ENCODE data around the gene ZNF831. TPM values are rescaled to one million over a fixed set of nuclear protein-coding genes. Genes with fewer than 3 reads are reported as not detected.

ZNF831 gene
- total RNA-seq, 1 experiment from 2014 or later = not detected

DNA sequence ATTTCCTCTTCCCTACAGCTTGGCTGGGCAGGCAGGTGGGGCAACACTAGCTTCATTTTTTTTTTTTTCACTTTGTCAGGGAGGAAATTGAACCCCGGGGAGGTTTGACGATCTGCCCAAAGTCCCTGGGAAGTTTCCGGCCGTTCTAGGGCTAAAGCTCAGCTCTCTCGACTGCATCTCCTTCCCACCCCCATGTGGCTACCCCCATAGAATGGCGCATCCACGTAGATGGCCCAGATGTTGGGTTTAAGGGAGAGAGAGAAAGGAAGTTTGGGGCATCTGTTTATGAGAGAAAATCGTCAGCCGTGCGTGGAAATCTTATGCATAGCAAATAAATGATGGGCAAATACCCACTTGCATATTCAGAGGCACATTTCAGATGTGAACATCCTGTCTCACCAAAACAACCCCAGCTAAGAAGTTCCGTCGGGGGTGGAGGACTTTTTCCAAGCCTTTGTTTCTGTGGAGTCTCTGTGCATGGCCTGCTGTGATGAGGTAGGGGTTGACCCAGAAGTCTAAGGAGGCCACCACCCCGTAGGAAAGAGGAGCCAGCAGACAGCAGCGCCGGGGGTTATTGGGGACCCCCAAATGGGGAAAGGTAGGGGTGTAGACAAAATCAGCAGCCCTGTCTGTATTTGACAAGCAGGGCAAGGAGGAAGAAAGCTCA lies 40.5 kb upstream of the ZNF831 start:
- no peak overlapping the region for H3K27ac ChIP-seq (ENCODE audit: low read length)
- H3K9me3 ChIP-seq (ENCODE audit: low read length) = no peaks in the 10 kb centered on the region
- DNase-seq = no peak
- no peaks in the 10 kb centered on the region for H3K36me3 ChIP-seq (ENCODE audit: insufficient read depth, low read length)
- no peaks in the 10 kb centered on the region for H3K79me2 ChIP-seq (ENCODE audit: low read length)
- no peaks in the 10 kb centered on the region for H4K20me1 ChIP-seq (ENCODE audit: insufficient read depth, low read depth, low read length)
- H3K4me1 ChIP-seq (ENCODE audit: low read length) = peaks cover 8% of the 10 kb centered on the region
- H3K4me3 ChIP-seq (ENCODE audit: low read length) = no peak overlapping the region
- no peaks in the 10 kb centered on the region; the same call in 1 of the 2 replicates for H3K27me3 ChIP-seq (ENCODE audit: low read length)
- H3K9me2 ChIP-seq (replicated peaks; ENCODE audit: insufficient read depth, low read length) = no peaks in the 10 kb centered on the region
- H3K9ac ChIP-seq (ENCODE audit: low read length) = no peak overlapping the region
- no peak overlapping the region for H3K4me2 ChIP-seq (ENCODE audit: low read depth, low read length, poor library complexity, severe bottlenecking)
- no peak overlapping the region for H2AFZ ChIP-seq (ENCODE audit: low read length)

DNA sequence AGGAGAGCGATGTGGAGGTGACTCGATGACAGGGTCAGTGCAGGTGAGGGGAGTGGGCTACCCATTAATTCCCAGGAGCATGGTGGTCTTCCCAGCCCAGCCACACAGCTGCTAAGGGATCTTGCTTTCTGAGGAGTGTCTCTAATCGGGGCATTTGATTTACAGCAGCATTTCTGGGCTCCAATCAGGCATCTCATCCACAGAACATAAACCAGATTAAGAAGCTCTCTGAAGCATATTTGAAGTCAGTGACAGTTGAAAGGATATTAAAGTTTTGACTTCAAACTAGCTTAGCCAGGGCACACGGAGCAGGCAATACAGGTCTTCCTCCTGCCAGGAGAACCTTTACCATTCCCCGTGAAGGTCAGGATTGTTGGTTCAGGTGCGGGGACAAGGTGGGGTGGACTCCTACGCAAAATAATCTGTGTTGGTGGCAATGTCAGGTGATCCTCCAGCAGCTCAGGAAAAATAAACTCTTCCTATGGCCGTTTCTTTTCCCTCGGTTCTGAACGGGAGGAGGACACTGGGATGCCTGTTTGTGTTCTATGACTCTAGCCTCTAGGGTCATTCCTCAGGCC lies 39.9 kb upstream of the ZNF831 start:
- H3K4me2 ChIP-seq (ENCODE audit: low read depth, low read length, poor library complexity, severe bottlenecking) = no peak overlapping the region
- peaks cover 8% of the 10 kb centered on the region for H3K4me1 ChIP-seq (ENCODE audit: low read length)
- no peaks in the 10 kb centered on the region for H3K9me3 ChIP-seq (ENCODE audit: low read length)
- H3K79me2 ChIP-seq (ENCODE audit: low read length) = no peaks in the 10 kb centered on the region
- no peak overlapping the region for H2AFZ ChIP-seq (ENCODE audit: low read length)
- H3K9ac ChIP-seq (ENCODE audit: low read length) = no peak overlapping the region
- H3K27ac ChIP-seq (ENCODE audit: low read length) = no peak overlapping the region
- DNase-seq = no peak
- H3K27me3 ChIP-seq (ENCODE audit: low read length) = no peaks in the 10 kb centered on the region; the same call in 1 of the 2 replicates
- no peaks in the 10 kb centered on the region for H3K36me3 ChIP-seq (ENCODE audit: insufficient read depth, low read length)
- no peaks in the 10 kb centered on the region for H3K9me2 ChIP-seq (replicated peaks; ENCODE audit: insufficient read depth, low read length)
- no peaks in the 10 kb centered on the region for H4K20me1 ChIP-seq (ENCODE audit: insufficient read depth, low read depth, low read length)
- H3K4me3 ChIP-seq (ENCODE audit: low read length) = no peak overlapping the region

GRCh38 chr20:59124296-59125029 lies 39.2 kb upstream of the ZNF831 start:
- DNase-seq = no peak
- H3K4me1 ChIP-seq (ENCODE audit: low read length) = peaks cover 8% of the 10 kb centered on the region
- H3K36me3 ChIP-seq (ENCODE audit: insufficient read depth, low read length) = no peaks in the 10 kb centered on the region
- H4K20me1 ChIP-seq (ENCODE audit: insufficient read depth, low read depth, low read length) = no peaks in the 10 kb centered on the region
- H3K27ac ChIP-seq (ENCODE audit: low read length) = no peak overlapping the region
- H3K9me2 ChIP-seq (replicated peaks; ENCODE audit: insufficient read depth, low read length) = no peaks in the 10 kb centered on the region
- no peaks in the 10 kb centered on the region for H3K9me3 ChIP-seq (ENCODE audit: low read length)
- no peak overlapping the region for H3K9ac ChIP-seq (ENCODE audit: low read length)
- H3K79me2 ChIP-seq (ENCODE audit: low read length) = no peaks in the 10 kb centered on the region
- no peak overlapping the region for H2AFZ ChIP-seq (ENCODE audit: low read length)
- no peak overlapping the region for H3K4me3 ChIP-seq (ENCODE audit: low read length)
- no peak overlapping the region for H3K4me2 ChIP-seq (ENCODE audit: low read depth, low read length, poor library complexity, severe bottlenecking)
- no peaks in the 10 kb centered on the region; the same call in 1 of the 2 replicates for H3K27me3 ChIP-seq (ENCODE audit: low read length)

GRCh38 chr20:59125332-59125731 lies 38.3 kb upstream of the ZNF831 start:
- H4K20me1 ChIP-seq (ENCODE audit: insufficient read depth, low read depth, low read length) = no peaks in the 10 kb centered on the region
- H3K4me3 ChIP-seq (ENCODE audit: low read length) = no peak overlapping the region
- no peaks in the 10 kb centered on the region for H3K9me3 ChIP-seq (ENCODE audit: low read length)
- H3K79me2 ChIP-seq (ENCODE audit: low read length) = no peaks in the 10 kb centered on the region
- H3K4me2 ChIP-seq (ENCODE audit: low read depth, low read length, poor library complexity, severe bottlenecking) = no peak overlapping the region
- H2AFZ ChIP-seq (ENCODE audit: low read length) = no peak overlapping the region
- no peak overlapping the region for H3K27ac ChIP-seq (ENCODE audit: low read length)
- H3K27me3 ChIP-seq (ENCODE audit: low read length) = no peaks in the 10 kb centered on the region; the same call in 1 of the 2 replicates
- no peak overlapping the region for H3K9ac ChIP-seq (ENCODE audit: low read length)
- no peak for DNase-seq
- H3K36me3 ChIP-seq (ENCODE audit: insufficient read depth, low read length) = no peaks in the 10 kb centered on the region
- peaks cover 8% of the 10 kb centered on the region for H3K4me1 ChIP-seq (ENCODE audit: low read length)
- no peaks in the 10 kb centered on the region for H3K9me2 ChIP-seq (replicated peaks; ENCODE audit: insufficient read depth, low read length)

DNA sequence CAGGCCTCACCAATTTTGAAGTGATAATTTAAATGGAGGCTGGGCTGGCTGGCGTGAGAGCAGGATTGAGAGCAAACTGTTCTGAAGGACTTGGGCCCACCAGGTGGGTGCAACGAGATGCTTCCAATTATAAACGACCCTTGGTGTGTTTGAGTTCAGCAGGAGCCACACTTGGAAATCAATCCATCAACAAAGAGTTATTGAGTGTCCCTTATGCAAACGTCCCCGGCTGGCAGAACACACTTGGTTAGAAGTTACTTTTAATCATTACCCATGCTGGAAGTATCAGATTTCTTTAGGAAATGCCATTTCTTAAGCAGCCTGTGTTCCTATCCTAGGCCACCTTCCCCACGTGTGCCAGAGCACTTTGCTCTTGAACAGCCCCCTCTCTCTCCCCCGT lies 37.8 kb upstream of the ZNF831 start:
- Histone ChIP-seq H3K27me3 (ENCODE audit: low read length) (no peaks in the 10 kb centered on the region; the same call in 1 of the 2 replicates), H3K4me1 (ENCODE audit: low read length) (peaks cover 8% of the 10 kb centered on the region), H3K27ac (ENCODE audit: low read length) (no peak overlapping the region), H3K9ac (ENCODE audit: low read length) (no peak overlapping the region), H3K79me2 (ENCODE audit: low read length) (no peaks in the 10 kb centered on the region), H3K36me3 (ENCODE audit: insufficient read depth, low read length) (no peaks in the 10 kb centered on the region), H3K4me3 (ENCODE audit: low read length) (no peak overlapping the region), H3K9me3 (ENCODE audit: low read length) (no peaks in the 10 kb centered on the region), H3K9me2 (replicated peaks; ENCODE audit: insufficient read depth, low read length) (no peaks in the 10 kb centered on the region), H4K20me1 (ENCODE audit: insufficient read depth, low read depth, low read length) (no peaks in the 10 kb centered on the region), H3K4me2 (ENCODE audit: low read depth, low read length, poor library complexity, severe bottlenecking) (no peak overlapping the region), H2AFZ (ENCODE audit: low read length) (no peak overlapping the region)
- DNase-seq = no peak

- H3K9me2 ChIP-seq (replicated peaks; ENCODE audit: insufficient read depth, low read length) = no peaks in the 10 kb centered on the region
- H3K79me2 ChIP-seq (ENCODE audit: low read length) = no peaks in the 10 kb centered on the region
- no peaks in the 10 kb centered on the region for H3K27me3 ChIP-seq (ENCODE audit: low read length)
- no peak overlapping the region for H3K4me2 ChIP-seq (ENCODE audit: low read depth, low read length, poor library complexity, severe bottlenecking)
- DNase-seq = no peak
- no peaks in the 10 kb centered on the region for H3K36me3 ChIP-seq (ENCODE audit: insufficient read depth, low read length)
- H3K4me1 ChIP-seq (ENCODE audit: low read length) = peaks cover 6% of the 10 kb centered on the region
- H4K20me1 ChIP-seq (ENCODE audit: insufficient read depth, low read depth, low read length) = no peaks in the 10 kb centered on the region
- H2AFZ ChIP-seq (ENCODE audit: low read length) = no peak overlapping the region
- no peaks in the 10 kb centered on the region for H3K9me3 ChIP-seq (ENCODE audit: low read length)
- no peak overlapping the region for H3K27ac ChIP-seq (ENCODE audit: low read length)
- no peak overlapping the region for H3K4me3 ChIP-seq (ENCODE audit: low read length)
- no peak overlapping the region for H3K9ac ChIP-seq (ENCODE audit: low read length)
These were observed 35.8 kb upstream of the ZNF831 start for GRCh38 chr20:59127839-59128238.

DNA sequence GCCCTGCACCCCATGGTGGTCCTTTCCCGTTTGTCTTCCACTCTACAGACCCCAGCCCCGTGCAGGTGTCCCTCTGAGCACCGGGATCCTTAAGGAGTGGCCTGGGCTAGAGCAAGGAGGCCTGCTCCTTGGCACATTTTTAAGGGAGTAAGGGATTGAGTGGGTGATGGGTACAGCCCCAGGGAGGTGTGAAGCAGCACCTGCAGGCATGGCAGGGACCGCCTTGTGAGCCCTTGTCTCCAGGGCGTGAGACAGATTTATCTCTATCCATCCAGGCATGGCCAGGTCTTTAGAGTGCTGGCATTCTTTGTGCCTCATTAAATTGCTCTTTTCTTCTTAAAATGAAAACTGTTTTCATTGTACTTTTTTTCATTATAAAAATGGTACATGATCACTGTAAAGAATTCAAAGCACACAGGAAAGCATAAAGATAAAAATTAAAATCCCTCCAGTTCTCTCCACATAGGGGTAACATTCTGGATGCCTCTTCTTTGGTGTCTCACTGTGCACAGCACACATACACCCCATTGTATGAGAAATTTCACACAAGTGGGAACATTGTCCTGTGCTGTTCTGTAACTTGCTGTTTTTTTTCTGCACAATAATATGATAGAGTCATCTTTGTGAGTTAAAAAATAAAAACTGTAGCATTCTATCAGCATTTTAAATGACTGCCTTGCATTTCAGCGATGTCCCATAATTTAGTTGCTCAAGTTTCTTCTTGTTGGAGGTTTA lies 31.9 kb upstream of the ZNF831 start:
- no peak for DNase-seq
- Histone ChIP-seq H3K79me2 (ENCODE audit: low read length) (no peaks in the 10 kb centered on the region), H3K9me3 (ENCODE audit: low read length) (no peaks in the 10 kb centered on the region), H3K27ac (ENCODE audit: low read length) (no peak overlapping the region), H3K9me2 (replicated peaks; ENCODE audit: insufficient read depth, low read length) (no peaks in the 10 kb centered on the region), H2AFZ (ENCODE audit: low read length) (no peak overlapping the region), H3K36me3 (ENCODE audit: insufficient read depth, low read length) (no peaks in the 10 kb centered on the region), H3K4me3 (ENCODE audit: low read length) (no peak overlapping the region), H3K9ac (ENCODE audit: low read length) (no peak overlapping the region), H3K4me2 (ENCODE audit: low read depth, low read length, poor library complexity, severe bottlenecking) (no peak overlapping the region), H3K27me3 (ENCODE audit: low read length) (no peaks in the 10 kb centered on the region), H4K20me1 (ENCODE audit: insufficient read depth, low read depth, low read length) (no peaks in the 10 kb centered on the region), H3K4me1 (ENCODE audit: low read length) (no peaks in the 10 kb centered on the region)

GRCh38 chr20:59134182-59134581 lies 29.4 kb upstream of the ZNF831 start:
- Histone ChIP-seq H3K4me1 (ENCODE audit: low read length) (no peaks in the 10 kb centered on the region), H3K4me2 (ENCODE audit: low read depth, low read length, poor library complexity, severe bottlenecking) (no peak overlapping the region), H3K9me2 (replicated peaks; ENCODE audit: insufficient read depth, low read length) (no peaks in the 10 kb centered on the region), H3K79me2 (ENCODE audit: low read length) (no peaks in the 10 kb centered on the region), H3K27me3 (ENCODE audit: low read length) (no peaks in the 10 kb centered on the region), H2AFZ (ENCODE audit: low read length) (no peak overlapping the region), H3K36me3 (ENCODE audit: insufficient read depth, low read length) (no peaks in the 10 kb centered on the region), H3K9me3 (ENCODE audit: low read length) (no peaks in the 10 kb centered on the region), H3K27ac (ENCODE audit: low read length) (no peak overlapping the region), H4K20me1 (ENCODE audit: insufficient read depth, low read depth, low read length) (no peaks in the 10 kb centered on the region), H3K9ac (ENCODE audit: low read length) (no peak overlapping the region), H3K4me3 (ENCODE audit: low read length) (no peak overlapping the region)
- DNase-seq = no peak

All from Karpas-422 (cell line).